GM18505 (cell line): ENCODE data around the gene RNF186.
"Not testable (repeated sequence)": the region's sequence is repeated elsewhere in the genome, so short reads cannot be mapped to it uniquely, and the experiment has no call there.

Source experiments
- ATAC-seq: cut with Tn5 transposase; IDR thresholded peaks from one replicate; pipeline ENCODE4 v1.9.1; 2021; ENCODE audit not compliant: unreplicated experiment
- POLR2A ChIP-seq: IDR thresholded peaks from 4 replicates; pipeline ENCODE4 v1.6.1; 2011; ENCODE audit warnings: borderline replicate concordance; ENCODE audit not compliant: insufficient read depth, insufficient read length; ENCODE audit errors: extremely low read depth

RNF186 gene

DNA sequence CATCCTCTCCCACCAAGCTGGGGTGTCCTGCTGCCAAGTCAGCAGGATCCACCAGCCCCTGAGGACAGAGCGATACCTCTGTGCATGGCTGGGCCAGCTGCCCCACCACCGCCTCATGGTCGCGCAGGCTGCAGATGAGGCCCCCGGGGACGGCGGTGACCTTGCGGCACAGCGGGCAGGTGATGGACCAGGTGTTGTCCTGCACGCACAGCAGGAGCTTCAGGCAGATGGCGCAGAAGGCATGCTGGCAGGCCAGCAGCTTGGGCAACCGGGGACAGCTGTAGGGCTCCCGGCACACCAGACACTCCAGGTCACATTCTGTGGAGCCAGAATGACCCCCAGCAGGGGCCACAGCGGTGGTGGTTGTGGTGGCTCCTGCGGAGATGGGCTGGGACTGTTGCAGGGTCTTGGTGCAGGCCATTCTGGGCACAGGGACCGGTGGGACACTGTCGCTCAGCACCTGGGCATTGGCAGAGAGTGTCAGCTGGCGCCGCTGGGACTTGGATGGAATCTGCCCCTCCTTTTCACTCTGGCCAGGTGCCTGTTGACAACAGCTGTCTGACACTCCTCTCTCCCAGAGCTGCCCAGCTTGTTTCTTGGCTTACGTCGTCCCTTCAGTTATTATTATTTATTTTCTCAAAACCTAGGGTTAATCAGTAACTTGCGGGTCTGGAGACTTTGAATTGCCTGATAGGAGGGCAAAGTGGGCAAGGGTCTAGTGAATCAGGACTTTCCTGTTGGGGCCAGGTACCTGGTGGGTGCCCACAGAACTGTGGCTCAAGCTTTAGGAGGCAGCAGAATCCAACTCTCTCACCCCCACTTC is at the start of gene RNF186:
RNF186 (minus strand) TSS at position 603 of the 823 bp plus-strand sequence; CDS start at position 421, 182 bp downstream.
- no peak for TF ChIP-seq POLR2A
- ATAC-seq: no peak

DNA sequence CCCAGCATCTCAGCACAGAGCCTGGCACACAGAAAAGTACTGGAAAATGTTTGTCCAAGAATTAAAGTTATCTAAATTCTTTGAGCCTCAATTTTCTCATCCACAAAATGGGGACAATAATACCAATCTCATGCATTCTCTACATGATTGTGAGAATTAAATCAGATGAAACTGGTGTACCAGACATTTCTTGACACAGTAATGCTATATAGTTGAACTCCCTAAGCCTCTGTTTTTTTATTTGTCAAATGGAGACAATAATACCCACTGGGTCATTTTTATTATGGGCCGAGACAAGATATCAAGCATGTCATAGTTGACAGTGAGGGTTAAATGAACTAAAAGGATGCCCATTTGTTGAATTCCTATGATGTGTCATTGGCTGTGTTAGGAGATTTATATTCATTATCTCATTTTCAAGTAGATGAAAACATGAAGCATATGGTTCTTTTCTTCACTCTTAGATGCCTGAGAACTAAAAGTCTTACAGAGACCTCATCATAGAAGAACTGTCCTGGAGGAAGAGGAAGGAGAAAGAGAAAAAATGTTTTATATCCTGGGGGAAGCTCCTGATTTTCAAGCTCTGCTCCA is 49.6 kb upstream of the RNF186 start:
- TF ChIP-seq POLR2A: no peak
- ATAC-seq: no peak

DNA sequence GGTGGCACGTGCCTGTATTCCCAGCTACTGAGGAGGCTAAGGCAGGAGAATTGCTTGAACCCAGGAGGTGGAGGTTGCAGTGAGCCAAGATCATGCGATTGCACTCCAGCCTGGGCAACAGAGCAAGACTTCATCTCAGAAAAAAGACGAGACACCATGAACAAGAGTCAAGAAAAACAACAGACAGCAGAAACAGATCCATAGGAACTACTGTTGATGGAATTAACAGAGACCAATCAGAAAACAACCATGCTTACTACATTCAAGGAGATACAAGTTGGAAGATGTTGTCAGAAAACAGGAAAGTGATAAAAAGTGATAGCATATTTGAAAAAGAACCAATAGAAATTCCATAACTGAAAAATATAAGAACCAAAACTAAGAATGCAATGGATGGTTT is 47.9 kb upstream of the RNF186 start:
- no peak for TF ChIP-seq POLR2A
- no peak for ATAC-seq

- ATAC-seq: no peak
- no peak for TF ChIP-seq POLR2A
Measured at GRCh38 chr1:19861842-19862530, 46.9 kb upstream of the RNF186 start.

DNA sequence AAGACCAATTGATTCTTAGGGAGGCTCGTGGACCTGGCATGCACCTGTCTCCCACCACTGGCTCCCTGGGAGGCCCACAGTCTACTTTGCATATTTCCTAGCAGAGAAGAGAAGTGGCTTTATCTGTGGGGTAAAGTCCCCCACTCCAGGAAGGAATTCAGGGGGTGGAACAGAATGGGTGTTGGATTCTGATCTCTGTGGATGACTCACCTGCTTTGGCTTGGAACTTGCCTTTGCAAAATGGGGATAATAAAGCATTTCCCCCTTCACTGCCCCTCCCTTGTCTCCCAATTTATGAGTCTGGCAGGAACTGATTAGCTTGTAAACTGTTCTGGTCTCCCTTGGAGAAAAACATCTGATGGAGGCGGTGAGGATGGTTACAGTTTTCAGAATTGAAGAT is 46.0 kb upstream of the RNF186 start:
- TF ChIP-seq POLR2A: no peak
- no peak for ATAC-seq

- ATAC-seq: no peak
- TF ChIP-seq POLR2A: no peak
Measured at GRCh38 chr1:19860418-19860817, 45.3 kb upstream of the RNF186 start.

- TF ChIP-seq POLR2A: no peak
- no peak for ATAC-seq
Measured at GRCh38 chr1:19859876-19860275, 44.8 kb upstream of the RNF186 start.

GRCh38 chr1:19858893-19859292 is 43.8 kb upstream of the RNF186 start:
- ATAC-seq: no peak
- TF ChIP-seq POLR2A: no peak

DNA sequence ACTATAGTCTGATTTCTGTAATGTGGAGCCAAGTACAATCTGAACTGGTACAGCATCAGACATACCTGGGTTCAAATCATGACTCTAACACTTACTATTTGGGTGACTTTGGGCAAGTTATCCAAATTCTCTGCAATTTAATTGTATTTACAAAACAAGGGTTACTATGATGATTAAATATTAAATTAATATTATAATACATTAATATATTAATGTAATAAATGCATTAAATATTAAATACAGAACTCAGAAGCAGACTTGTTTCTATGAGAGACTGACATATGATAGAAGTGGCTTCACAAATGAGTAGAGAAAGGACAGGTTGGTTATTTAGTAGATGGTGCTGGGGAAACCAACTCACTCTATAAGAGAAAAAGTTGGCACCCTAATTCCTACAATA is 39.8 kb upstream of the RNF186 start:
- no peak for TF ChIP-seq POLR2A
- ATAC-seq: no peak

DNA sequence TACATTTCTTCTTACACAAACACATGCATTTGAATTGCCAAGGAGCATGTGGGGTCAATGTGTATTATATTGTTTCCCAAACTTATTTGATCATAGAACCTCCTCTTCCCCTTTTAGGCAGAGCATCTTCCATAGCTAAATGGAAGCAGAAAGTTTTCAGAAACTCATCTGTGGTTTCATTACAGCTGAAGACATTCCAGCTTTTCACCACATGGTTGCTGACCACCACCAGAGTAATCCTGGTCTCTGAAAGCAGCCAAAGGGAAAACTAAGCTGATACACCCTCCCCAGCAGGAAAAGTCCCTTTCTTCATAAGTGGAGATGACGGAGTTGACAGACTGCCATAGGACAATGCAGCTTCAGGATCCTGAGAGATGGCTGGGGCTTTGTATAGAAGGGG is 37.0 kb upstream of the RNF186 start:
- ATAC-seq: no peak
- no peak for TF ChIP-seq POLR2A

DNA sequence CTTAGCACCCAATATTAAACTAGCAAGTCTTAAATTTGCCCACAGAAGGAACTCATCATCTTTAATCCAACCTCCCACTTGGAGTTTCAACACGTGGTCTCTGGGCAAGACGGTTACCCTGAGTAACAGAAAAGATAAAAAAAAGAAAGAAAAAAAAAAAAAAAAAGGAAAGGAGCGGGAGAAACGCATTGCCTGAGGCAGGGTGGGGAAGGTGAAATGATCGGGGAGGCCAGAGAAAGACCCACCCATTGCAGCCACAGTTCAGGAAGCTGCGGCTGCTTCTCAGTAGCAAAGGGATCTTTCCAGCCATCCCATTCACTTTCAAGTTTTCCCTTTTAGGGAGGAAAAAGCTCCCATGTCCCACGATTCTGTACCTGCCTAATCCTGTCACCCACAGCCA is 35.1 kb upstream of the RNF186 start:
- TF ChIP-seq POLR2A: no peak
- no peak for ATAC-seq

- not testable (repeated sequence) for ATAC-seq
Measured at GRCh38 chr1:19849307-19849706, 34.2 kb upstream of the RNF186 start.

DNA sequence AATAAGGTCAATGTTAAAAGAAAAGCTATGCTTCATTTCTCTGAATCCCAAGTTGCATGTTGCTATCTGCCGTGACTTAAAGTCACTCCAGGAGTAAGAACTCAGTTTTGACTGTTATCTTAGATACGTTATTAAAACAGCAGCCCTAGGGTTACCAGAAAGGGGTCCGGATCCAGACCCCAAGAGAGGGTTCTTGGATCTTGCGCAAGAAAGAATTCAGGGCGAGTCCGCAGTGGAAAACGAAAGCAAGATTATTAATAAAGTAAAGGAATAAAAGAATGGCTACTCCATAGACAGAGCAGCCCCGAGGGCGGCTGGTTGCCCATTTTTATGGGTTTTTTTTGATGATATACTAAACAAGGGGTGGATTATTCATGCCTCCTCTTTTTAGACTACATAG is 32.3 kb upstream of the RNF186 start:
- ATAC-seq: not testable (repeated sequence)

- no peak for ATAC-seq
- TF ChIP-seq POLR2A: no peak
Measured at GRCh38 chr1:19846338-19846737, 31.3 kb upstream of the RNF186 start.
